HCT116 (cell line): ENCODE measurements around the gene ERMP1. TPM values are rescaled to one million over a fixed set of nuclear protein-coding genes. Genes with fewer than 3 reads are reported as not detected.

Source experiments
- ATAC-seq: fragments of 200-7000 bp; cut with Tn5 transposase; 2 replicates; pipeline ENCODE4 v1.9.1; 2020; ENCODE audit warnings: mild to moderate bottlenecking, moderate library complexity
- BruUV-seq: library from RNA; stranded (reverse); fragments of 400-500 nt; replicated peaks from 2 replicates; lab custom pipeline; 2021; lab: Mats Ljungman, UMichigan
- CTCF ChIA-PET: fragments of 300-600 bp; sonication (Branson Sonifier 250); formaldehyde crosslinking; loops from one replicate; lab custom pipeline; 2021; ENCODE audit warnings: antibody characterized with exemption; lab: Charles Lee
- POLR2A ChIA-PET: fragments of 300-600, 350-600 bp; sonication (Branson Sonifier 250); formaldehyde crosslinking; loops from one replicate; lab custom pipeline; 2021; ENCODE audit warnings: antibody characterized with exemption; lab: Charles Lee
- RAD21 ChIA-PET, 2 experiments: fragments of 300-600 bp; sonication (Branson Sonifier 250); formaldehyde crosslinking; loops; one replicate each; lab custom pipeline; 2023; ENCODE audit warnings: low total read pairs in 2 of 2; ENCODE audit not compliant: uncharacterized antibody in 2 of 2, unreplicated experiment in 2 of 2, low non-redundant PET in 1 of 2; lab: Charles Lee
- DNase-seq: peaks from one replicate; pipeline ENCODE4 v3.0.0-alpha.2; 2010; ENCODE audit warnings: low read depth, low spot score
- H2AFZ ChIP-seq: fragments of 200-600 bp; shearing (Covaris generic), sonication (generic); 2 replicates; pipeline ENCODE4 v1.6.1; 2017; ENCODE audit warnings: low read depth, mixed run types, mixed read lengths, antibody characterized with exemption, low read length; ENCODE audit not compliant: poor library complexity, severe bottlenecking
- H3K27ac ChIP-seq: 2 replicates; pipeline ENCODE4 v1.5.1; 2012; ENCODE audit warnings: low read depth, low read length
- H3K27me3 ChIP-seq: fragments of 200-600 bp; sonication (generic); 2 replicates; pipeline ENCODE4 v1.6.1; 2016; ENCODE audit warnings: mixed run types, low read length, mixed read lengths; ENCODE audit not compliant: insufficient read depth
- H3K36me3 ChIP-seq, 2 experiments: fragments of 200-500 bp in 1 of 2; fragments of 200-600 bp in 1 of 2; sonication (Bioruptor generic) in 1 of 2; sonication (generic) in 1 of 2; 2 replicates each; pipeline versions ENCODE4 v1.5.1 to v1.6.1; 2014 to 2016; ENCODE audit warnings: low read length in 2 of 2, inconsistent platforms in 1 of 2, mixed read lengths in 1 of 2, mixed run types in 1 of 2; ENCODE audit not compliant: insufficient read depth in 2 of 2, control insufficient read depth in 1 of 2
- H3K4me1 ChIP-seq, 2 experiments: fragments of 200-600 bp in 1 of 2; sonication (generic) in 1 of 2; 2 replicates each; pipeline versions ENCODE4 v1.5.1 to v1.6.1; 2012 to 2017; ENCODE audit warnings: low read length in 2 of 2, inconsistent platforms in 1 of 2, mild to moderate bottlenecking in 1 of 2, mixed read lengths in 1 of 2, mixed run types in 1 of 2, moderate library complexity in 1 of 2; ENCODE audit not compliant: insufficient read depth in 2 of 2, control insufficient read depth in 1 of 2
- H3K4me2 ChIP-seq: fragments of 200-600 bp; sonication (generic); 2 replicates; pipeline ENCODE4 v1.6.1; 2017; ENCODE audit warnings: mixed run types, low read length, mixed read lengths
- H3K4me3 ChIP-seq, 2 experiments: fragments of 200-600 bp in 1 of 2; sonication (generic) in 1 of 2; replicated peaks in 1 of 2; 2 replicates each; pipeline ENCODE4 v1.5.1; 2011 to 2016; ENCODE audit warnings: low read length in 2 of 2, control low read depth in 1 of 2, low read depth in 1 of 2, mild to moderate bottlenecking in 1 of 2, mixed read lengths in 1 of 2, mixed run types in 1 of 2
- H3K79me2 ChIP-seq: fragments of 200-600 bp; sonication (generic); 2 replicates; pipeline ENCODE4 v1.6.1; 2017; ENCODE audit warnings: mild to moderate bottlenecking, mixed run types, low read length, moderate library complexity, mixed read lengths; ENCODE audit not compliant: insufficient read depth
- H3K9ac ChIP-seq: fragments of 200-600 bp; sonication (generic); 2 replicates; pipeline ENCODE4 v1.6.1; 2016; ENCODE audit warnings: low read length, mixed read lengths
- H3K9me2 ChIP-seq: fragments of 200-600 bp; sonication (generic), shearing (Covaris generic); 2 replicates; pipeline ENCODE4 v1.6.1; 2017; ENCODE audit warnings: mixed run types, mild to moderate bottlenecking, moderate library complexity; ENCODE audit not compliant: insufficient read depth
- H3K9me3 ChIP-seq, 2 experiments: fragments of 200-500 bp in 1 of 2; fragments of 200-600 bp in 1 of 2; sonication (Bioruptor generic) in 1 of 2; sonication (generic) in 1 of 2; 2 replicates each; pipeline ENCODE4 v1.6.1; 2014 to 2017; ENCODE audit warnings: low read length in 2 of 2, mixed read lengths in 2 of 2, inconsistent platforms in 1 of 2, low read depth in 1 of 2, mild to moderate bottlenecking in 1 of 2, mixed run types in 1 of 2, moderate library complexity in 1 of 2; ENCODE audit not compliant: control insufficient read depth in 1 of 2, insufficient read depth in 1 of 2
- H4K20me1 ChIP-seq: fragments of 200-600 bp; sonication (generic), shearing (Covaris generic); 2 replicates; pipeline ENCODE4 v1.6.1; 2017; ENCODE audit warnings: mixed run types, mild to moderate bottlenecking, moderate library complexity; ENCODE audit not compliant: insufficient read depth
- CBX3 ChIP-seq: IDR thresholded peaks from 2 replicates; pipeline ENCODE4 v1.6.1; 2012; ENCODE audit warnings: low read depth
- CEBPB ChIP-seq: IDR thresholded peaks from 2 replicates; pipeline ENCODE4 v1.6.1; 2012; ENCODE audit warnings: low read depth
- CTCF ChIP-seq, 3 experiments: fragments of 200-600 bp in 1 of 3; sonication (generic) in 1 of 3; IDR thresholded peaks in 2 of 3; conservative IDR thresholded peaks in 1 of 3; 2 replicates each; pipeline ENCODE4 v1.5.1; 2012 to 2017; ENCODE audit warnings: low read depth in 2 of 3, low read length in 2 of 3, antibody characterized with exemption in 1 of 3, borderline replicate concordance in 1 of 3, control low read depth in 1 of 3, mild to moderate bottlenecking in 1 of 3, mixed read lengths in 1 of 3, mixed run types in 1 of 3, moderate library complexity in 1 of 3; ENCODE audit not compliant: insufficient read depth in 1 of 3
- ELF1 ChIP-seq: IDR thresholded peaks from 2 replicates; pipeline ENCODE4 v1.6.1; 2012; ENCODE audit warnings: low read depth, borderline replicate concordance
- EZH2 ChIP-seq: fragments of 200-600 bp; sonication (generic); IDR thresholded peaks from 2 replicates; pipeline ENCODE4 v1.6.1; 2017; ENCODE audit warnings: antibody characterized with exemption, mixed run types
- EZH2phosphoT487 ChIP-seq: fragments of 200-600 bp; IDR thresholded peaks from 2 replicates; pipeline ENCODE4 v1.6.1; 2018; ENCODE audit warnings: antibody characterized with exemption, borderline replicate concordance
- FOSL1 ChIP-seq: IDR thresholded peaks from 2 replicates; pipeline ENCODE4 v1.6.1; 2012; ENCODE audit warnings: low read depth
- JUND ChIP-seq: IDR thresholded peaks from 2 replicates; pipeline ENCODE4 v1.6.1; 2012
- MAX ChIP-seq: IDR thresholded peaks from 2 replicates; pipeline ENCODE4 v1.6.1; 2012
- RAD21 ChIP-seq: IDR thresholded peaks from 2 replicates; pipeline ENCODE4 v1.6.1; 2012; ENCODE audit warnings: low read depth, mild to moderate bottlenecking
- SIN3A ChIP-seq: IDR thresholded peaks from 2 replicates; pipeline ENCODE4 v1.6.1; 2012; ENCODE audit warnings: low read depth
- SRF ChIP-seq: IDR thresholded peaks from 2 replicates; pipeline ENCODE4 v1.6.1; 2012; ENCODE audit warnings: low read depth
- TCF7L2 ChIP-seq: IDR thresholded peaks from 2 replicates; pipeline ENCODE4 v1.7.0; 2011; ENCODE audit warnings: borderline replicate concordance, inconsistent platforms; ENCODE audit not compliant: insufficient read depth, insufficient read length; ENCODE audit errors: extremely low read depth
- YY1 ChIP-seq: IDR thresholded peaks from 2 replicates; pipeline ENCODE4 v1.6.1; 2011; ENCODE audit warnings: low read length, low read depth, moderate library complexity, mild to moderate bottlenecking; ENCODE audit not compliant: insufficient replicate concordance; ENCODE audit errors: extremely low read depth
- ZBTB33 ChIP-seq: IDR thresholded peaks from 2 replicates; pipeline ENCODE4 v1.6.1; 2011; ENCODE audit warnings: mild to moderate bottlenecking, low read length, moderate library complexity; ENCODE audit not compliant: insufficient replicate concordance; ENCODE audit errors: extremely low read depth
- ZFX ChIP-seq: fragments of 450-650 bp; IDR thresholded peaks from 2 replicates; pipeline ENCODE4 v1.6.1; 2017
- ZNF274 ChIP-seq: fragments of 200-500 bp; sonication (Bioruptor generic); IDR thresholded peaks from 2 replicates; pipeline ENCODE4 v1.6.1; 2014; ENCODE audit warnings: mild to moderate bottlenecking, low read depth, low read length, inconsistent platforms
- intact Hi-C: fragments of 100-400 bp; cut with micrococcal nuclease; formaldehyde crosslinking; loops from 2 replicates; pipeline ENCODE4 v1.10.0; 2022
- total RNA-seq: library from RNA; stranded (reverse); gene quantifications from one replicate; pipeline ENCODE4 v1.2.1, GENCODE V29; 2021; ENCODE audit not compliant: unreplicated experiment
- TF ChIP-seq, protein P1 (sequence below): IDR thresholded peaks from 2 replicates; pipeline ENCODE4 v1.6.1; 2012

The ERMP1 gene
- total RNA-seq, 1 experiment from 2014 or later = 29.9 TPM

- intact Hi-C loops = no loop called here
- Histone ChIP-seq H3K4me3 (no peak overlapping the region), H3K4me1 (no peaks in the 10 kb centered on the region), H2AFZ (no peak overlapping the region), H3K79me2 (peaks cover 16% of the 10 kb centered on the region), H3K36me3 (peaks cover 2 to 12% of the 10 kb centered on the region in 2 experiments; a peak in 2 of 4 replicates), H3K9me2 (no peaks in the 10 kb centered on the region), H3K27ac (no peak overlapping the region), H3K27me3 (no peaks in the 10 kb centered on the region), H3K4me2 (no peak overlapping the region), H3K9ac (no peak overlapping the region), H4K20me1 (peaks cover 6% of the 10 kb centered on the region; the same call in 1 of the 2 replicates), H3K9me3 (no peaks in the 10 kb centered on the region)
- CTCF ChIA-PET = no interaction called here
- TF ChIP-seq TCF7L2 (no peak), YY1 (no peak), CTCF (IDR thresholded peaks at IDR 0.05 in 2 of 3, conservative IDR thresholded peaks at IDR 0.05 in 1 of 3; ENCODE audit: borderline replicate concordance in 1 of 3, insufficient read depth in 1 of 3, low read depth in 2 of 3, low read length in 2 of 3) (no peak), ELF1 (no peak), SIN3A (no peak), FOSL1 (no peak), JUND (no peak), SRF (no peak), ZFX (no peak), ZBTB33 (no peak), EZH2 (no peak), ZNF274 (no peak), CBX3 (no peak), EZH2phosphoT487 (no peak), MAX (no peak), RAD21 (no peak), CEBPB (no peak)
- TF ChIP-seq, protein P1, sequence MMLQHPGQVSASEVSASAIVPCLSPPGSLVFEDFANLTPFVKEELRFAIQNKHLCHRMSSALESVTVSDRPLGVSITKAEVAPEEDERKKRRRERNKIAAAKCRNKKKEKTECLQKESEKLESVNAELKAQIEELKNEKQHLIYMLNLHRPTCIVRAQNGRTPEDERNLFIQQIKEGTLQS = no peak
- POLR2A ChIA-PET = no interaction called here
- DNase-seq (no peak), ATAC-seq (no peak)
- BruUV-seq = no TSS peak
- RAD21 ChIA-PET = no interaction called here
Measured at GRCh38 chr9:5793812-5794211, 39.1 kb downstream of the ERMP1 start.
